Stimulated activated memory B cell treated with anti-CD40 and anti-IgM and Interleukin-4, amounts not matched to agents 10 μg/mL and 1 μg/mL and 100 μg/mL, for 72 hours (primary cell): Measurements from ENCODE around the gene TRIM13.
"Not testable (repeated sequence)": the region's sequence is repeated elsewhere in the genome, so short reads cannot be mapped to it uniquely, and the experiment has no call there.

Source experiments
- ATAC-seq: fragments of 150-1000 bp; cut with Tn5 transposase; 2 replicates; pipeline ENCODE4 v1.10.0; 2021
- H3K27ac Mint-ChIP-seq: one replicate; pipeline ENCODE4 v1.8.0; 2022; ENCODE audit warnings: mild to moderate bottlenecking, mixed read lengths
- H3K27me3 Mint-ChIP-seq: one replicate; pipeline ENCODE4 v1.8.0; 2022; ENCODE audit warnings: mixed read lengths
- H3K36me3 Mint-ChIP-seq: one replicate; pipeline ENCODE4 v1.8.0; 2022; ENCODE audit warnings: mixed read lengths
- H3K4me1 Mint-ChIP-seq: one replicate; pipeline ENCODE4 v1.8.0; 2022; ENCODE audit warnings: mixed read lengths
- H3K4me3 Mint-ChIP-seq: one replicate; pipeline ENCODE4 v1.8.0; 2022; ENCODE audit warnings: mild to moderate bottlenecking, moderate library complexity, mixed read lengths
- H3K9me3 Mint-ChIP-seq: one replicate; pipeline ENCODE4 v1.8.0; 2022; ENCODE audit warnings: mixed read lengths

The TRIM13 gene

GRCh38 chr13:49986471-49986870, 10.4 kb upstream of the TRIM13 start:
- H3K4me1 Mint-ChIP-seq: no peaks in the 10 kb centered on the region
- ATAC-seq: no peak
- H3K9me3 Mint-ChIP-seq: no peaks in the 10 kb centered on the region
- no peaks in the 10 kb centered on the region for H3K27me3 Mint-ChIP-seq
- H3K36me3 Mint-ChIP-seq: peaks cover 23% of the 10 kb centered on the region
- H3K27ac Mint-ChIP-seq: no peak overlapping the region
- H3K4me3 Mint-ChIP-seq: no peak overlapping the region

GRCh38 chr13:49990612-49991011, 6.2 kb upstream of the TRIM13 start:
- H3K4me1 Mint-ChIP-seq, H3K36me3 Mint-ChIP-seq, H3K9me3 Mint-ChIP-seq, H3K4me3 Mint-ChIP-seq, H3K27me3 Mint-ChIP-seq, H3K27ac Mint-ChIP-seq, ATAC-seq: not testable (repeated sequence)

- no peak for ATAC-seq
- Mint-ChIP-seq H3K36me3 (peaks cover 15% of the 10 kb centered on the region), H3K9me3 (no peaks in the 10 kb centered on the region), H3K4me1 (peaks cover 15% of the 10 kb centered on the region), H3K27me3 (no peaks in the 10 kb centered on the region), H3K27ac (no peak overlapping the region), H3K4me3 (no peak overlapping the region)
Observed at GRCh38 chr13:49993111-49993510, 3.7 kb upstream of the TRIM13 start.

- Mint-ChIP-seq H3K27ac (no peak overlapping the region), H3K27me3 (no peaks in the 10 kb centered on the region), H3K36me3 (peaks cover 14% of the 10 kb centered on the region), H3K4me3 (no peak overlapping the region), H3K4me1 (peaks cover 20% of the 10 kb centered on the region), H3K9me3 (no peaks in the 10 kb centered on the region)
- no peak for ATAC-seq
Observed at GRCh38 chr13:49993666-49994065, 3.2 kb upstream of the TRIM13 start.

GRCh38 chr13:49995625-49996101, 1.2 kb upstream of the TRIM13 start:
- peak overlapping the region; percentile 91 for H3K4me3 Mint-ChIP-seq
- H3K9me3 Mint-ChIP-seq: no peaks in the 10 kb centered on the region
- no peaks in the 10 kb centered on the region for H3K27me3 Mint-ChIP-seq
- H3K36me3 Mint-ChIP-seq: peaks cover 21% of the 10 kb centered on the region
- ATAC-seq: no peak
- peak overlapping the region; percentile 96 for H3K27ac Mint-ChIP-seq
- H3K4me1 Mint-ChIP-seq: peaks cover 39% of the 10 kb centered on the region

GRCh38 chr13:49996161-49996915, 504 bp upstream of the TRIM13 start:
- Mint-ChIP-seq H3K4me3 (peak overlapping the region; percentile 91), H3K27me3 (no peaks in the 10 kb centered on the region), H3K27ac (peak overlapping the region; percentile 96), H3K9me3 (no peaks in the 10 kb centered on the region), H3K4me1 (peaks cover 39% of the 10 kb centered on the region), H3K36me3 (peaks cover 21% of the 10 kb centered on the region)
- peak; percentile 84 for ATAC-seq

GRCh38 chr13:49997955-49998354, 1.1 kb downstream of the TRIM13 start:
- Mint-ChIP-seq H3K4me1 (peaks cover 48% of the 10 kb centered on the region), H3K27ac (peak overlapping the region; percentile 96)

GRCh38 chr13:49998714-49999624, 2.1 kb downstream of the TRIM13 start:
- H3K4me3 Mint-ChIP-seq: peak overlapping the region; percentile 91
- H3K4me1 Mint-ChIP-seq: peaks cover 48% of the 10 kb centered on the region
- no peaks in the 10 kb centered on the region for H3K9me3 Mint-ChIP-seq
- H3K27me3 Mint-ChIP-seq: no peaks in the 10 kb centered on the region
- no peak for ATAC-seq
- H3K27ac Mint-ChIP-seq: peak overlapping the region; percentile 96
- peaks cover 21% of the 10 kb centered on the region for H3K36me3 Mint-ChIP-seq

More at GRCh38 chr13:49997955-49998354, 1.1 kb downstream of the TRIM13 start:
- Mint-ChIP-seq H3K36me3 (peaks cover 21% of the 10 kb centered on the region), H3K4me3 (peak overlapping the region; percentile 91), H3K9me3 (no peaks in the 10 kb centered on the region), H3K27me3 (no peaks in the 10 kb centered on the region)
- no peak for ATAC-seq

- Mint-ChIP-seq H3K36me3 (peaks cover 42% of the 10 kb centered on the region), H3K27me3 (no peaks in the 10 kb centered on the region), H3K4me3 (no peak overlapping the region), H3K4me1 (peaks cover 50% of the 10 kb centered on the region), H3K9me3 (no peaks in the 10 kb centered on the region), H3K27ac (no peak overlapping the region)
- ATAC-seq: no peak
Observed at GRCh38 chr13:50001287-50001686, 4.4 kb downstream of the TRIM13 start.

GRCh38 chr13:50006426-50007135, 9.7 kb downstream of the TRIM13 start:
- no peak overlapping the region for H3K4me3 Mint-ChIP-seq

GRCh38 chr13:50011461-50011860, 14.6 kb downstream of the TRIM13 start:
- Mint-ChIP-seq H3K27ac (peak overlapping the region; percentile 19), H3K4me1 (peaks cover 36% of the 10 kb centered on the region), H3K36me3 (peaks cover 62% of the 10 kb centered on the region), H3K4me3 (no peak overlapping the region), H3K27me3 (no peaks in the 10 kb centered on the region), H3K9me3 (no peaks in the 10 kb centered on the region)
- ATAC-seq: no peak

More at GRCh38 chr13:50006426-50007135, 9.7 kb downstream of the TRIM13 start:
- Mint-ChIP-seq H3K27me3 (no peaks in the 10 kb centered on the region), H3K4me1 (peaks cover 29% of the 10 kb centered on the region), H3K36me3 (peaks cover 45% of the 10 kb centered on the region), H3K9me3 (no peaks in the 10 kb centered on the region), H3K27ac (peak overlapping the region; percentile 66)
- no peak for ATAC-seq

GRCh38 chr13:50012396-50013169, 15.7 kb downstream of the TRIM13 start:
- Mint-ChIP-seq H3K4me3 (no peak overlapping the region), H3K9me3 (no peaks in the 10 kb centered on the region), H3K4me1 (peaks cover 36% of the 10 kb centered on the region), H3K27ac (peak overlapping the region; percentile 40), H3K27me3 (no peaks in the 10 kb centered on the region), H3K36me3 (peaks cover 60% of the 10 kb centered on the region)
- ATAC-seq: no peak

GRCh38 chr13:50014386-50014785, 17.5 kb downstream of the TRIM13 start:
- H3K4me3 Mint-ChIP-seq: no peak overlapping the region
- H3K27ac Mint-ChIP-seq: no peak overlapping the region
- no peaks in the 10 kb centered on the region for H3K27me3 Mint-ChIP-seq

GRCh38 chr13:50015258-50015657, 18.4 kb downstream of the TRIM13 start, which contains the start of gene KCNRG:
TSS of gene KCNRG (plus strand) at chr13:50015444. CDS start at chr13:50015494, 50 bp downstream.
- peaks cover 42% of the 10 kb centered on the region for H3K4me1 Mint-ChIP-seq
- H3K27me3 Mint-ChIP-seq: no peaks in the 10 kb centered on the region
- peaks cover 66% of the 10 kb centered on the region for H3K36me3 Mint-ChIP-seq
- H3K9me3 Mint-ChIP-seq: no peaks in the 10 kb centered on the region
- no peak within 1 kb of the TSS for H3K4me3 Mint-ChIP-seq
- ATAC-seq: no peak
- peak within 1 kb of the TSS; percentile 24 for H3K27ac Mint-ChIP-seq

More at GRCh38 chr13:50014386-50014785, 17.5 kb downstream of the TRIM13 start:
- no peak for ATAC-seq
- Mint-ChIP-seq H3K36me3 (peaks cover 70% of the 10 kb centered on the region), H3K4me1 (peaks cover 44% of the 10 kb centered on the region), H3K9me3 (no peaks in the 10 kb centered on the region)
